Measurements from ENCODE around the gene CCDC112. TPM values are rescaled to one million over a fixed set of nuclear protein-coding genes. Genes with fewer than 3 reads are reported as not detected.
A peak's percentile ranks its signal among the peaks of the same experiment; 100 is the strongest.
"Not testable (repeated sequence)": the region's sequence is repeated elsewhere in the genome, so short reads cannot be mapped to it uniquely, and the experiment has no call there.

The CCDC112 gene
- total RNA-seq, 1 donor from 2014 or later = 7.4 TPM

DNA sequence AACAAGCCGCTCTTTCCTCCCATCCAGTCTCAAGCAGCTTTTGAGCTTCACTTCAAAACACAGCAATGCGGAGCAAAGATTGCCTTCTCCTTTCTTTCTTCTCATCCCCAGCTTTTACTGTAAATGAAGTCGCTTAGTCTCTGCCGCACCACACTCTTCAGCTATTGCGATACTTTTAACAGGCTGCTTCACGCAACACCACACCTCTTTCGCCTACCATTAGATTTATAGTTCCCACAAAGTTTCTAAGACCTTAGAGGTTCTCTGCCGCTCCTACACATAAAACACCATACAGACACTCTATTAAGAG lies 34.5 kb downstream of the CCDC112 start:
- Histone ChIP-seq H3K27ac (peak overlapping the region; percentile 91), H3K4me3 (peak overlapping the region; percentile 88), H3K36me3 (no peaks in the 10 kb centered on the region), H3K27me3 (ENCODE audit: low read depth) (no peaks in the 10 kb centered on the region), H3K9me3 (no peaks in the 10 kb centered on the region), H3K4me1 (peaks cover 31% of the 10 kb centered on the region)
- ATAC-seq (peak; percentile 33 to 59), DNase-seq (no peak)
- intact Hi-C loops (cut with DNase I) = no loop called here
- TF ChIP-seq, protein P1, sequence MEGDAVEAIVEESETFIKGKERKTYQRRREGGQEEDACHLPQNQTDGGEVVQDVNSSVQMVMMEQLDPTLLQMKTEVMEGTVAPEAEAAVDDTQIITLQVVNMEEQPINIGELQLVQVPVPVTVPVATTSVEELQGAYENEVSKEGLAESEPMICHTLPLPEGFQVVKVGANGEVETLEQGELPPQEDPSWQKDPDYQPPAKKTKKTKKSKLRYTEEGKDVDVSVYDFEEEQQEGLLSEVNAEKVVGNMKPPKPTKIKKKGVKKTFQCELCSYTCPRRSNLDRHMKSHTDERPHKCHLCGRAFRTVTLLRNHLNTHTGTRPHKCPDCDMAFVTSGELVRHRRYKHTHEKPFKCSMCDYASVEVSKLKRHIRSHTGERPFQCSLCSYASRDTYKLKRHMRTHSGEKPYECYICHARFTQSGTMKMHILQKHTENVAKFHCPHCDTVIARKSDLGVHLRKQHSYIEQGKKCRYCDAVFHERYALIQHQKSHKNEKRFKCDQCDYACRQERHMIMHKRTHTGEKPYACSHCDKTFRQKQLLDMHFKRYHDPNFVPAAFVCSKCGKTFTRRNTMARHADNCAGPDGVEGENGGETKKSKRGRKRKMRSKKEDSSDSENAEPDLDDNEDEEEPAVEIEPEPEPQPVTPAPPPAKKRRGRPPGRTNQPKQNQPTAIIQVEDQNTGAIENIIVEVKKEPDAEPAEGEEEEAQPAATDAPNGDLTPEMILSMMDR (IDR thresholded peaks at IDR 0.05) = no peak

DNA sequence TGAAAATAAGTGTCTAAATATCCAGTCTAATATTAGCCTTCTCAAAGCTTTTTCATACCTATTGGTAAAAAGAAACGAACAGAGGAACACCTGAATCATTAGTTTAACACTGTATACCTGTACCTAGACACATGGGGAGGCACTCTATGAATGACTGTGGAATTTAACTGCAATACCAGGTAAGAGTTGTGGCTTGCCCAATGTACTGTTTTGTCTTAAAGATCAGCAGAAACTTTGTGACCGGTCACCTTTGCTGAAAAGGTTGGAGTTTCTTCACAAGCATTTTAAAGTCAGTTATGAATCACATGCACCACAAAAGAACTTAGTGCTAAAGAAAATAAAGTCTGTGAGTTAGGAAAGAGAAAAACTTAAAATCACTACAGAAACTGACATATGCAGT lies 36.2 kb downstream of the CCDC112 start:
- Histone ChIP-seq H3K4me1 (peaks cover 37% of the 10 kb centered on the region), H3K9me3 (no peaks in the 10 kb centered on the region), H3K36me3 (peaks cover 4% of the 10 kb centered on the region), H3K27ac (no peak overlapping the region), H3K27me3 (ENCODE audit: low read depth) (no peaks in the 10 kb centered on the region), H3K4me3 (no peak overlapping the region)
- intact Hi-C loops (cut with DNase I) = no loop called here
- ATAC-seq (no peak), DNase-seq (no peak)
- TF ChIP-seq, protein P1 (IDR thresholded peaks at IDR 0.05) = no peak

DNA sequence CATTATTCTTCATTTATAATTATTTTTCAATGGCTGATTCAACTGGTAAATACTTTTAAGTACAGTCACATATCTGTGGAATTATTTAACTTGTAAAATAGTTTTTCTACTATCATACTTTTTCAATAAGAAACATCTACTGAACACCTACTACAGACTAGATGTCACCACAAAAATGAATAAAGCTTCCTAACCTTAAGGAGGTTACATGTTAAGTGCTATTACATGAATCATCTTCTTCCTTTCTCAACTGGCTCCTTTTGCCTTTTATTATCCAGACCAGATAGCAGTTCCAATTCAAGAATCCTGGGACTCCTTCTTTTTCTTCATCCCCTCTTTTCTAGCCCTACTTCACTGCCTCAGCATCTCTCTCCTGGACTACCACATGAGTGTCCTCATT lies 38.5 kb downstream of the CCDC112 start:
- intact Hi-C loops (cut with DNase I) = no loop called here

DNA sequence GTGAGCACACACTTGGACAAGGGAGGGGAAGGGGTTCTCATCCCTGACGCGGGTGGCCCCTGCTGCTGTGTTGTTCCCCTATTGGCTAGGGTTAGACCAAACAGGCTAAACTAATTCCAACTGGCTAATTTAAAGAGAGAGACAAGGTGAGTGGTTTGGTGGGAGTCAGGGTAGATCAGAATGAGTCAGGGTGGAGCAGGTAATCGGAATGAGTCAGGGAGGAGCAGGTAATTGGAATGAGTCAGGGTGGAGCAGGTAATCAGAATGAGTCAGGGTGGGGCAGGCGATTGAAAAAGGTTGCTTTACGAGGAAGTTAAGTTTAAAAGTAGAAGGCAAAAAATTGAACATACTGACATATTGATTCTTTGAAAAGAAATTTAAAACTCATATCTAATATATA lies 47.1 kb downstream of the CCDC112 start:
- H3K9me3 ChIP-seq; H3K4me1 ChIP-seq; H3K27ac ChIP-seq; H3K36me3 ChIP-seq; H3K27me3 ChIP-seq (ENCODE audit: low read depth); H3K4me3 ChIP-seq; DNase-seq; ATAC-seq: not testable (repeated sequence)
- intact Hi-C loops (cut with DNase I) = loop anchor here (5.0 kb wide), 1 partner anchor 152 kb away; no protein-coding TSS in a partner anchor

More for the DNA sequence above, 38.5 kb downstream of the CCDC112 start:
- DNase-seq = no peak
- no peak overlapping the region for H3K27ac ChIP-seq
- peaks cover 32% of the 10 kb centered on the region for H3K4me1 ChIP-seq
- TF ChIP-seq, protein P1 (IDR thresholded peaks at IDR 0.05) = no peak
- no peaks in the 10 kb centered on the region for H3K9me3 ChIP-seq
- no peak overlapping the region for H3K4me3 ChIP-seq
- H3K27me3 ChIP-seq (ENCODE audit: low read depth) = no peaks in the 10 kb centered on the region
- no peak for ATAC-seq
- H3K36me3 ChIP-seq = peaks cover 4% of the 10 kb centered on the region

DNA sequence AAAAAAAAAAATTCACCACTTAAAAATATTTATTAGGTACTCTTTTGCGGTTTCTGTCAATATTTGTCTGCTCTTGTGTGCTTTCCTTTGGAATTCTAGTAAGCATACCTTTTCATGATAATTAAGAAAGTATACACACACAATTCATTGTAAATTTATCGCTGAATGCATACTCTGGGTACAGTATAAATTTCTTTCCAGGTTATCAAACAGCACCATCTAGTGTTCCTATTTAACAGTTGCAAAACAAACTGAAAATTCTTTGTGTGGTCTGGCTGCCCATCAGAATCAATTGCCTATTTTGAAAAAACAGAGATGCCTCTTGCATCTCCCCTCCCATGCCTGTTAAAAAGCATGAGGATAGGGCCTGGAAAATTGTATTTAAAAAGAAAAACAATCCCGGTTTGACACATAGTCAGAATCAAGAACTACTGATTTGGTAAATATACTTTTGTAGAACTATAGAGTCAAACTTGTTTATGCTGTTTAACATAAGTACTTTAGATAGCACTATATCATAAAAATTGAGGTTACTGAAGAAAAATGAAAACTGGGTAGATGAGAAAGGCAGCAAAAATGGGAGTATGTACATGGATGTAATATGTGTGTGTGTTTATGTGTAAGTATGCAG lies 50.0 kb downstream of the CCDC112 start:
- Histone ChIP-seq H3K27me3 (ENCODE audit: low read depth) (no peaks in the 10 kb centered on the region), H3K4me3 (no peak overlapping the region), H3K4me1 (peaks cover 19% of the 10 kb centered on the region), H3K9me3 (no peaks in the 10 kb centered on the region), H3K27ac (no peak overlapping the region), H3K36me3 (peaks cover 10% of the 10 kb centered on the region)
- ATAC-seq (peak; percentile 63 to 66), DNase-seq (no peak)
- TF ChIP-seq, protein P1 (IDR thresholded peaks at IDR 0.05) = peak; percentile 70
- intact Hi-C loops (cut with DNase I) = loop anchor here (5.0 kb wide), 1 partner anchor 149 kb away; no protein-coding TSS in a partner anchor

DNA sequence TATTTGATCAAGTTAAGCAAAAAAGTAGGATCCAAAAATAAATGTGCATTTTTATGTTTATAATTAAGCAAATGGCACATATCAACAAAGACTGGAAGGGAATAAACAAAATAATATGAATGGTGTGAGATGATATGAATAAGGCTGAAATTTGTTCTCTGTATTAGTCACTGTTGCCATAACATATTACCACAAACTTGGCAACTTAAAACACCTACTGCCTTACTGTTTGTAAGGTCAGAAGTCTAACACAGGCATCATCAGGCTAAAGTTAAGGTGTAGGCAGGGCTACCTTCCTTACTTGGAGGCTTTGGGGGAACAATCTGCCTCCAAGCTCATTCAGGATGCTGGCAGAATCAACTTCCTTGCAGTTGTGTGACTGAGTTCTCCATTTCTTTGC lies 53.0 kb downstream of the CCDC112 start:
- no peak for ATAC-seq
- TF ChIP-seq, protein P1 (IDR thresholded peaks at IDR 0.05) = no peak
- DNase-seq = no peak
- Histone ChIP-seq H3K4me1 (peaks cover 19% of the 10 kb centered on the region), H3K27me3 (ENCODE audit: low read depth) (no peaks in the 10 kb centered on the region), H3K9me3 (no peaks in the 10 kb centered on the region), H3K36me3 (peaks cover 37% of the 10 kb centered on the region), H3K4me3 (no peak overlapping the region), H3K27ac (no peak overlapping the region)
- intact Hi-C loops (cut with DNase I) = no loop called here

Data from lower lobe of right lung (tissue), 2 donors.